GM12864 (cell line): ENCODE results near the gene ABHD10.

Experiments used
- DNase-seq: peaks from one replicate; pipeline ENCODE4 v3.0.0-alpha.2; 2011; ENCODE audit warnings: low read depth
- H3K4me3 ChIP-seq: 2 replicates; pipeline ENCODE4 v1.5.1; 2011; ENCODE audit warnings: mild to moderate bottlenecking, low read depth, low read length, control low read depth
- TF ChIP-seq, protein P1 (sequence below): IDR thresholded peaks from 2 replicates; pipeline ENCODE4 v1.5.1; 2011; ENCODE audit warnings: low read depth, mild to moderate bottlenecking, moderate library complexity, low read length, control low read depth, inconsistent platforms; ENCODE audit errors: missing control alignments

The ABHD10 gene

GRCh38 chr3:111952086-111952485, 26.7 kb upstream of the ABHD10 start:
- TF ChIP-seq, protein P1, sequence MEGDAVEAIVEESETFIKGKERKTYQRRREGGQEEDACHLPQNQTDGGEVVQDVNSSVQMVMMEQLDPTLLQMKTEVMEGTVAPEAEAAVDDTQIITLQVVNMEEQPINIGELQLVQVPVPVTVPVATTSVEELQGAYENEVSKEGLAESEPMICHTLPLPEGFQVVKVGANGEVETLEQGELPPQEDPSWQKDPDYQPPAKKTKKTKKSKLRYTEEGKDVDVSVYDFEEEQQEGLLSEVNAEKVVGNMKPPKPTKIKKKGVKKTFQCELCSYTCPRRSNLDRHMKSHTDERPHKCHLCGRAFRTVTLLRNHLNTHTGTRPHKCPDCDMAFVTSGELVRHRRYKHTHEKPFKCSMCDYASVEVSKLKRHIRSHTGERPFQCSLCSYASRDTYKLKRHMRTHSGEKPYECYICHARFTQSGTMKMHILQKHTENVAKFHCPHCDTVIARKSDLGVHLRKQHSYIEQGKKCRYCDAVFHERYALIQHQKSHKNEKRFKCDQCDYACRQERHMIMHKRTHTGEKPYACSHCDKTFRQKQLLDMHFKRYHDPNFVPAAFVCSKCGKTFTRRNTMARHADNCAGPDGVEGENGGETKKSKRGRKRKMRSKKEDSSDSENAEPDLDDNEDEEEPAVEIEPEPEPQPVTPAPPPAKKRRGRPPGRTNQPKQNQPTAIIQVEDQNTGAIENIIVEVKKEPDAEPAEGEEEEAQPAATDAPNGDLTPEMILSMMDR: no peak
- DNase-seq: no peak
- H3K4me3 ChIP-seq: no peak overlapping the region

DNA sequence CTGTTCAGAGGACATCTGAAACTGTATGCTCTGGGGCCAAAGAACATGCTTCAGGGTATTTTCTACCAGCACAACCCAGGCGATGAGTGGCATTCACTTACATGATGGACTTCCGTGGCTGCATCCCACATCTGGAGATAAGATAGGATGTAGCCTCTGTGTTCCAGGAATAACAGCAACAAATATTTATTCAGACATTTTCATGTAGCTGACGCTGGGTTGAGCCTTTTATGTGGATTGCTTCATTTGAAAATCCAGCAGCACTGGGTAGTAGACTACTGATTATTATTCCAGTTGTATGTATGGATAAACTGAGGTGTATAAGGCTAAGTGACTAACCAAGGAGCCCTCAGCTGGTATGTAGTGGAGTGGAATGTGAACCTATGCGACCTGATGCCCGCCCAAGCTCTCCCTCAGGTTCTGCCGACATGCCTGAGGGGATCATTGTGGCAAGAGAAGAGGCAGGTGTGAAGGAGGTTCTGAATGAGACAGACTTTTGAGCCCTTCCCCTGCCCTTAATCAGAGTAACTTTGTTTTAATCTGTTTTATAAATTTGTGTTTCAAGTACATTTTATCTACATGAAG, 25.9 kb upstream of the ABHD10 start:
- TF ChIP-seq, protein P1: no peak

DNA sequence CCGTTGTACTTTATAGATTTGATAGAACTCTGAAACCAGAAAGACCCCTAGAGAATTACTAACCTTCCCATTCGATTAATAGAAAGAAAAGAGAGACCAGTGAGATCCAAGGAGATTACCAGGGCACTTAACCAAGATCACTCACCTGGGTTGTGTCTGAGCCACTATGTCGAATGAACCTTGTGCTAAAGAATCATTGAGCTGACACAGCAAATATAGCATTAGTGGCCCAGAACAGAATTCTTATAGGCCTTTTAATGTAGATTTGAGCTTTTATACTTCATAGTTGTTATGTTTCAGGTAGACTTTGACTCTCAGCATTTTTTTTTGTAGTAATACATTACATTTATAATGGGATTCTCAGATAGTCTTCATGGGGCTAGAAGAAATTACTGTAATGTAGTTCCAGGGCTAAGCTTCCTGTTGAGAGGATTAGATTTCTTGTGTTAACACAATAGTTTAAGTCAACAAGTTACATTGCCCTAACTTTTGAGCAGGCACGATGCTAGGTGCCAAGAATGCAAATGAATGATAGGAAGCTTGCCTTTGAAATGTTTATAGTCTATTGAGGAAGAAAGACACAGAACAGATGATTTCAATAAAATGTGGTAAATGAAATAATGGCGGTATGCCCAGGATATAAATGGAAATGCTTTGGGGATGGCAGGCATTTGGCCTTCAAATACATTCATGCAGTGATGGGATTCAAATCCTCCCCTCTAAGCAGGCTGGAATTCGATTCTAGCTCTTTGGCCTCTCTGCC, 24.4 kb upstream of the ABHD10 start:
- no peak for DNase-seq
- TF ChIP-seq, protein P1: no peak
- no peak overlapping the region for H3K4me3 ChIP-seq

More for the DNA sequence above, 25.9 kb upstream of the ABHD10 start:
- H3K4me3 ChIP-seq: no peak overlapping the region
- no peak for DNase-seq

- DNase-seq: no peak
- H3K4me3 ChIP-seq: no peak overlapping the region
- TF ChIP-seq, protein P1: no peak
Measured at GRCh38 chr3:111955876-111956275, 22.9 kb upstream of the ABHD10 start.

DNA sequence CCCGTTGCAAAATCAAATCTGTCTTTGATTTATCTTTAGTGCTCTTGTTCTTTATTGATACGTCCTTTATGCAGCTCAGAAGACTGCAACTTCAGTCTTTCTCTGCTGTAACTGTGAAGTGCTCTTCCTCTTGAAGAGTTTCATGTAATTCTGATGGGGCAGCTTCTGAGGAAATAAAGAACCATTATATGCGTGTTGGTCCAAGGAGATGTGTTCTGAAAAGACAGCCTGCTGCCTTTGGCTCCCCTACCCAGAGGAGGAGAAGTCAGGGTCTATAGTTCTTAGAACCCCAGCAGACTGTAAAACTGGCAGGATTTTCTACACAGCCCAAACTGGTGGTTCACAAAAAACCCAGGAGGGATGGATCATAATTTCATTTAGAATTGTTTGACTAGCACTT, 22.4 kb upstream of the ABHD10 start:
- no peak for DNase-seq
- H3K4me3 ChIP-seq: no peak overlapping the region
- TF ChIP-seq, protein P1: no peak

DNA sequence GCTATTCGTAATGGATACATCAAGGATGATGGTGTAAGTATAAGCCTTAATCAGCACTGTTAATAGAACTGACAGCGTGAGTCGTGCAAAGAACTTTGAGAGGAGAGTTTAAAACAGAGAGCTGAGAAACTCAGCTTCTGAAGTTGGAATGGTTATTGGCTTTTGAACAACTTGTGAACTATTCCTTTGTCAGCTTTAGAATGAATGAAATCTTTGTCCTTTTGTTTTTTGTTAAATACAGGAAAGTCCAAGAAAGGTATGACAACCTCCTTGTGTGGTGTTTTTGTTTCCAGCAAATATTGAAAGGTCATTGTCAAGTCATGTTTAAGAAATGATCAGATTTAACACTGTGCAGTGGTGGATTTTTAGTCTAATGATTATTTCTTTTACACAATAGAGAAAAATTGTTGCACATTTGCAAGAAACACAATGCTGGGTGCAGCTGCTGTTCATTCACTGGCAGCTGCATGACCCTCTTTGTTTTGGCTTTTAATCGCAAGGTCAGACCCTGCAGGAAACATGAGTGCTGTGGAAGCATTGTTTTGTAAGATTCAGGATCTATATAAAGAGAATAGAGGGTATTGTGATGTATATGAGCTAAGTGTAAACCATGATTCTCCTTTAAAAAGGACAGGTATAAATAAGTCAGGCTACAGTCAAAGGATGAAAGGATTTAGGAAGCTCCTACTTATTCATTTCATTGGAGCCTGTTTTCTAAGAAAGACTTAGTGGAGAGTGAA, 21.7 kb upstream of the ABHD10 start:
- DNase-seq: no peak
- H3K4me3 ChIP-seq: no peak overlapping the region
- TF ChIP-seq, protein P1: no peak
